22Rv1 (cell line): ENCODE data around the gene ATP2B2.

ENCODE experiments used
- H3K27ac ChIP-seq: fragments of 450-650 bp; 2 replicates; pipeline ENCODE4 v1.5.1; 2017
- CTCF ChIP-seq: fragments of 450-650 bp; IDR thresholded peaks from 2 replicates; pipeline ENCODE4 v1.5.1; 2017; ENCODE audit warnings: mild to moderate bottlenecking
- ZFX ChIP-seq: fragments of 450-650 bp; IDR thresholded peaks from 2 replicates; pipeline ENCODE4 v1.6.1; 2017; ENCODE audit warnings: antibody characterized with exemption, borderline replicate concordance

The ATP2B2 gene

GRCh38 chr3:10515884-10516495 lies 10.6 kb upstream of the ATP2B2 start:
- H3K27ac ChIP-seq = no peak overlapping the region
- TF ChIP-seq ZFX (no peak), CTCF (peak; percentile 12; the same call in 1 of the 2 replicates)

GRCh38 chr3:10515396-10515795 lies 10.0 kb upstream of the ATP2B2 start:
- TF ChIP-seq CTCF (no peak), ZFX (no peak)
- no peak overlapping the region for H3K27ac ChIP-seq

- TF ChIP-seq ZFX (no peak), CTCF (no peak)
Observed at GRCh38 chr3:10514407-10515069, 9.2 kb upstream of the ATP2B2 start.

GRCh38 chr3:10513306-10513705 lies 7.9 kb upstream of the ATP2B2 start:
- TF ChIP-seq CTCF (no peak), ZFX (no peak)
- H3K27ac ChIP-seq = no peak overlapping the region

More at GRCh38 chr3:10514407-10515069, 9.2 kb upstream of the ATP2B2 start:
- H3K27ac ChIP-seq = no peak overlapping the region

- TF ChIP-seq CTCF (no peak), ZFX (no peak)
- H3K27ac ChIP-seq = no peak overlapping the region
Observed at GRCh38 chr3:10512687-10513086, 7.3 kb upstream of the ATP2B2 start.

GRCh38 chr3:10511809-10512494 lies 6.6 kb upstream of the ATP2B2 start:
- TF ChIP-seq CTCF = no peak
- no peak overlapping the region for H3K27ac ChIP-seq

GRCh38 chr3:10510743-10511432 lies 5.5 kb upstream of the ATP2B2 start:
- H3K27ac ChIP-seq = no peak overlapping the region
- TF ChIP-seq CTCF = no peak
- no peak for TF ChIP-seq ZFX
